HCT116 (cell line): Measurements from ENCODE around the gene FLNB. TPM values are rescaled to one million over a fixed set of nuclear protein-coding genes. Genes with fewer than 3 reads are reported as not detected.

Experiments
- ATAC-seq: fragments of 200-7000 bp; cut with Tn5 transposase; 2 replicates; pipeline ENCODE4 v1.9.1; 2020; ENCODE audit warnings: mild to moderate bottlenecking, moderate library complexity
- BruUV-seq: library from RNA; stranded (reverse); fragments of 400-500 nt; replicated peaks from 2 replicates; lab custom pipeline; 2021; lab: Mats Ljungman, UMichigan
- CTCF ChIA-PET: fragments of 300-600 bp; sonication (Branson Sonifier 250); formaldehyde crosslinking; loops from one replicate; lab custom pipeline; 2021; ENCODE audit warnings: antibody characterized with exemption; lab: Charles Lee
- POLR2A ChIA-PET: fragments of 300-600, 350-600 bp; sonication (Branson Sonifier 250); formaldehyde crosslinking; loops from one replicate; lab custom pipeline; 2021; ENCODE audit warnings: antibody characterized with exemption; lab: Charles Lee
- RAD21 ChIA-PET, 2 experiments: fragments of 300-600 bp; sonication (Branson Sonifier 250); formaldehyde crosslinking; loops; one replicate each; lab custom pipeline; 2023; ENCODE audit warnings: low total read pairs in 2 of 2; ENCODE audit not compliant: uncharacterized antibody in 2 of 2, unreplicated experiment in 2 of 2, low non-redundant PET in 1 of 2; lab: Charles Lee
- DNase-seq: peaks from one replicate; pipeline ENCODE4 v3.0.0-alpha.2; 2010; ENCODE audit warnings: low read depth, low spot score
- H2AFZ ChIP-seq: fragments of 200-600 bp; shearing (Covaris generic), sonication (generic); 2 replicates; pipeline ENCODE4 v1.6.1; 2017; ENCODE audit warnings: low read depth, mixed run types, mixed read lengths, antibody characterized with exemption, low read length; ENCODE audit not compliant: poor library complexity, severe bottlenecking
- H3K27ac ChIP-seq: 2 replicates; pipeline ENCODE4 v1.5.1; 2012; ENCODE audit warnings: low read depth, low read length
- H3K27me3 ChIP-seq: fragments of 200-600 bp; sonication (generic); 2 replicates; pipeline ENCODE4 v1.6.1; 2016; ENCODE audit warnings: mixed run types, low read length, mixed read lengths; ENCODE audit not compliant: insufficient read depth
- H3K36me3 ChIP-seq, 2 experiments: fragments of 200-500 bp in 1 of 2; fragments of 200-600 bp in 1 of 2; sonication (Bioruptor generic) in 1 of 2; sonication (generic) in 1 of 2; 2 replicates each; pipeline versions ENCODE4 v1.5.1 to v1.6.1; 2014 to 2016; ENCODE audit warnings: low read length in 2 of 2, inconsistent platforms in 1 of 2, mixed read lengths in 1 of 2, mixed run types in 1 of 2; ENCODE audit not compliant: insufficient read depth in 2 of 2, control insufficient read depth in 1 of 2
- H3K4me1 ChIP-seq, 2 experiments: fragments of 200-600 bp in 1 of 2; sonication (generic) in 1 of 2; 2 replicates each; pipeline versions ENCODE4 v1.5.1 to v1.6.1; 2012 to 2017; ENCODE audit warnings: low read length in 2 of 2, inconsistent platforms in 1 of 2, mild to moderate bottlenecking in 1 of 2, mixed read lengths in 1 of 2, mixed run types in 1 of 2, moderate library complexity in 1 of 2; ENCODE audit not compliant: insufficient read depth in 2 of 2, control insufficient read depth in 1 of 2
- H3K4me2 ChIP-seq: fragments of 200-600 bp; sonication (generic); 2 replicates; pipeline ENCODE4 v1.6.1; 2017; ENCODE audit warnings: mixed run types, low read length, mixed read lengths
- H3K4me3 ChIP-seq, 2 experiments: fragments of 200-600 bp in 1 of 2; sonication (generic) in 1 of 2; replicated peaks in 1 of 2; 2 replicates each; pipeline ENCODE4 v1.5.1; 2011 to 2016; ENCODE audit warnings: low read length in 2 of 2, control low read depth in 1 of 2, low read depth in 1 of 2, mild to moderate bottlenecking in 1 of 2, mixed read lengths in 1 of 2, mixed run types in 1 of 2
- H3K79me2 ChIP-seq: fragments of 200-600 bp; sonication (generic); 2 replicates; pipeline ENCODE4 v1.6.1; 2017; ENCODE audit warnings: mild to moderate bottlenecking, mixed run types, low read length, moderate library complexity, mixed read lengths; ENCODE audit not compliant: insufficient read depth
- H3K9ac ChIP-seq: fragments of 200-600 bp; sonication (generic); 2 replicates; pipeline ENCODE4 v1.6.1; 2016; ENCODE audit warnings: low read length, mixed read lengths
- H3K9me2 ChIP-seq: fragments of 200-600 bp; sonication (generic), shearing (Covaris generic); 2 replicates; pipeline ENCODE4 v1.6.1; 2017; ENCODE audit warnings: mixed run types, mild to moderate bottlenecking, moderate library complexity; ENCODE audit not compliant: insufficient read depth
- H3K9me3 ChIP-seq, 2 experiments: fragments of 200-500 bp in 1 of 2; fragments of 200-600 bp in 1 of 2; sonication (Bioruptor generic) in 1 of 2; sonication (generic) in 1 of 2; 2 replicates each; pipeline ENCODE4 v1.6.1; 2014 to 2017; ENCODE audit warnings: low read length in 2 of 2, mixed read lengths in 2 of 2, inconsistent platforms in 1 of 2, low read depth in 1 of 2, mild to moderate bottlenecking in 1 of 2, mixed run types in 1 of 2, moderate library complexity in 1 of 2; ENCODE audit not compliant: control insufficient read depth in 1 of 2, insufficient read depth in 1 of 2
- H4K20me1 ChIP-seq: fragments of 200-600 bp; sonication (generic), shearing (Covaris generic); 2 replicates; pipeline ENCODE4 v1.6.1; 2017; ENCODE audit warnings: mixed run types, mild to moderate bottlenecking, moderate library complexity; ENCODE audit not compliant: insufficient read depth
- EZH2 ChIP-seq: fragments of 200-600 bp; sonication (generic); IDR thresholded peaks from 2 replicates; pipeline ENCODE4 v1.6.1; 2017; ENCODE audit warnings: antibody characterized with exemption, mixed run types
- RAD21 ChIP-seq: IDR thresholded peaks from 2 replicates; pipeline ENCODE4 v1.6.1; 2012; ENCODE audit warnings: low read depth, mild to moderate bottlenecking
- SP1 ChIP-seq: IDR thresholded peaks from 2 replicates; pipeline ENCODE4 v1.6.1; 2012; ENCODE audit warnings: low read depth
- intact Hi-C: fragments of 100-400 bp; cut with micrococcal nuclease; formaldehyde crosslinking; loops from 2 replicates; pipeline ENCODE4 v1.10.0; 2022
- total RNA-seq: library from RNA; stranded (reverse); gene quantifications from one replicate; pipeline ENCODE4 v1.2.1, GENCODE V29; 2021; ENCODE audit not compliant: unreplicated experiment
- TF ChIP-seq, protein P1 (sequence below): IDR thresholded peaks from 2 replicates; pipeline ENCODE4 v1.6.1; 2011; ENCODE audit warnings: mild to moderate bottlenecking, low read length, moderate library complexity; ENCODE audit not compliant: insufficient replicate concordance; ENCODE audit errors: extremely low read depth
- TF ChIP-seq, protein P2 (sequence below), 3 experiments: fragments of 200-600 bp in 1 of 3; sonication (generic) in 1 of 3; IDR thresholded peaks in 2 of 3; conservative IDR thresholded peaks in 1 of 3; 2 replicates each; pipeline ENCODE4 v1.5.1; 2012 to 2017; ENCODE audit warnings: low read depth in 2 of 3, low read length in 2 of 3, antibody characterized with exemption in 1 of 3, borderline replicate concordance in 1 of 3, control low read depth in 1 of 3, mild to moderate bottlenecking in 1 of 3, mixed read lengths in 1 of 3, mixed run types in 1 of 3, moderate library complexity in 1 of 3; ENCODE audit not compliant: insufficient read depth in 1 of 3
- TF ChIP-seq, protein P3 (sequence below): IDR thresholded peaks from 2 replicates; pipeline ENCODE4 v1.6.1; 2012; ENCODE audit warnings: low read depth

Gene FLNB
- total RNA-seq, 1 experiment from 2014 or later = 116 TPM

DNA sequence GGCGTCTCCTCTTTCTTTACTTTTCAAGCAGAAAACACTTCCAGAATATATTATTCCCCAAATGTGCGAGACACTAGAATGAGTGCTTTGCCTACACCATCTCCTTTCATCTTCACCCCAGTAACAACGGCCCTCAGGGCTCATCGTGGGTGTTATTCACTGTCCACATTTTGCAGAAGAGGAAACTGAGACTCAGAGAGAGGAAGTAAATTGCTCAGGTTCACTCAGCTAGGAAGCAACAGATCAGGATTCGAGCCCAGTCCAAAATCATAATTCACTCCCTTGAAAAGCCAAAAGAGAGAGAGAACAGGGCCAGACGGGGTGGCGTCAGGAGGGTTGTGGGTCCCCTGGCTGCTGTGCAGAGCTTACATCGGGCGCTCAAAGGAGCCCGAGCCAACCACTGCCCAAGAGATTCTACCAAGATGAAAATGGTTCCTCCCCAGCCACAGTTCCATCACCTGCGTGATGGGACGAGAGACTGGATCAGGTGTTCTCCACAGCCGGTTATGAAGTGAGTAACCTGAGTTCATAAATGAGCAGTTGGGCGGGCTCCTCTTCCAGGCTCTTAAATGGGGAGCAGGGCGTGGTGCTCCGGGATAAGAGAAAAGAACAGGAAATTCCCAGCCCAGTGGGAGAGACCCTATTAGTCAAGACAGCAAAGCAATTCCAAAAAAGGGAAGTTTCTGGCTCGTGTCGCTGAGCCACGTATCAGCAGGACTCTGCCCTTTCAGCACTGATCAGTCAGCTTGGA is 48.6 kb upstream of the FLNB start:
- Histone ChIP-seq H3K27ac (no peak overlapping the region), H3K9ac (no peak overlapping the region), H3K4me1 (peaks cover 8 to 16% of the 10 kb centered on the region in 2 experiments; a peak in 3 of 4 replicates), H3K79me2 (no peaks in the 10 kb centered on the region), H3K36me3 (no peaks in the 10 kb centered on the region), H4K20me1 (no peaks in the 10 kb centered on the region), H3K9me3 (no peaks in the 10 kb centered on the region), H3K27me3 (no peaks in the 10 kb centered on the region), H2AFZ (no peak overlapping the region), H3K4me2 (no peak overlapping the region), H3K4me3 (no peak overlapping the region), H3K9me2 (no peaks in the 10 kb centered on the region)
- CTCF ChIA-PET = no interaction called here
- ATAC-seq (no peak), DNase-seq (no peak)
- RAD21 ChIA-PET = no interaction called here
- intact Hi-C loops = loop anchor here (10.0 kb wide), 1 partner anchor 345 kb away; the partner anchor contains the start of genes HTD2 and RPP14
- BruUV-seq = no TSS peak
- TF ChIP-seq, protein P1, sequence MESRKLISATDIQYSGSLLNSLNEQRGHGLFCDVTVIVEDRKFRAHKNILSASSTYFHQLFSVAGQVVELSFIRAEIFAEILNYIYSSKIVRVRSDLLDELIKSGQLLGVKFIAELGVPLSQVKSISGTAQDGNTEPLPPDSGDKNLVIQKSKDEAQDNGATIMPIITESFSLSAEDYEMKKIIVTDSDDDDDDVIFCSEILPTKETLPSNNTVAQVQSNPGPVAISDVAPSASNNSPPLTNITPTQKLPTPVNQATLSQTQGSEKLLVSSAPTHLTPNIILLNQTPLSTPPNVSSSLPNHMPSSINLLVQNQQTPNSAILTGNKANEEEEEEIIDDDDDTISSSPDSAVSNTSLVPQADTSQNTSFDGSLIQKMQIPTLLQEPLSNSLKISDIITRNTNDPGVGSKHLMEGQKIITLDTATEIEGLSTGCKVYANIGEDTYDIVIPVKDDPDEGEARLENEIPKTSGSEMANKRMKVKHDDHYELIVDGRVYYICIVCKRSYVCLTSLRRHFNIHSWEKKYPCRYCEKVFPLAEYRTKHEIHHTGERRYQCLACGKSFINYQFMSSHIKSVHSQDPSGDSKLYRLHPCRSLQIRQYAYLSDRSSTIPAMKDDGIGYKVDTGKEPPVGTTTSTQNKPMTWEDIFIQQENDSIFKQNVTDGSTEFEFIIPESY = no peak
- POLR2A ChIA-PET = no interaction called here

DNA sequence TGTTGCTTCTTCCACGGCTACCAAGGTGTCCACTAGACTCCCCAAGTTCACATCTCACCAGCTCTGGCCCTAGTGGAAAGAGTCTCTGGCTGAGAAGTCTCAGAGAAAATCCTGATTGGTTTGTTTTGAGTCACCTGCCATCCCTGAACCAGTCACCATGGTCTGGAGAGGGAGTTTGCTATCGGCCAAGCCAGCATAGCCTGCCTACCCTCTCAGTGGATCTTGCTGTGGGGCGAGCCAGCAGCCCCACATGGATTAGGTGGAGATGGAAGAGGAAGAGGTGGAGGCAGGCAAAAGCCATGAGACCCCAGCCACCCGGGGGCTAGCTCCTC is 48.1 kb upstream of the FLNB start:
- H3K27ac ChIP-seq = no peak overlapping the region
- TF ChIP-seq, protein P1 = no peak
- TF ChIP-seq, protein P2, sequence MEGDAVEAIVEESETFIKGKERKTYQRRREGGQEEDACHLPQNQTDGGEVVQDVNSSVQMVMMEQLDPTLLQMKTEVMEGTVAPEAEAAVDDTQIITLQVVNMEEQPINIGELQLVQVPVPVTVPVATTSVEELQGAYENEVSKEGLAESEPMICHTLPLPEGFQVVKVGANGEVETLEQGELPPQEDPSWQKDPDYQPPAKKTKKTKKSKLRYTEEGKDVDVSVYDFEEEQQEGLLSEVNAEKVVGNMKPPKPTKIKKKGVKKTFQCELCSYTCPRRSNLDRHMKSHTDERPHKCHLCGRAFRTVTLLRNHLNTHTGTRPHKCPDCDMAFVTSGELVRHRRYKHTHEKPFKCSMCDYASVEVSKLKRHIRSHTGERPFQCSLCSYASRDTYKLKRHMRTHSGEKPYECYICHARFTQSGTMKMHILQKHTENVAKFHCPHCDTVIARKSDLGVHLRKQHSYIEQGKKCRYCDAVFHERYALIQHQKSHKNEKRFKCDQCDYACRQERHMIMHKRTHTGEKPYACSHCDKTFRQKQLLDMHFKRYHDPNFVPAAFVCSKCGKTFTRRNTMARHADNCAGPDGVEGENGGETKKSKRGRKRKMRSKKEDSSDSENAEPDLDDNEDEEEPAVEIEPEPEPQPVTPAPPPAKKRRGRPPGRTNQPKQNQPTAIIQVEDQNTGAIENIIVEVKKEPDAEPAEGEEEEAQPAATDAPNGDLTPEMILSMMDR (IDR thresholded peaks at IDR 0.05 in 2 of 3, conservative IDR thresholded peaks at IDR 0.05 in 1 of 3; ENCODE audit: borderline replicate concordance in 1 of 3, insufficient read depth in 1 of 3, low read depth in 2 of 3, low read length in 2 of 3) = no peak
- TF ChIP-seq SP1 (no peak), EZH2 (no peak), RAD21 (no peak)
- TF ChIP-seq, protein P3, sequence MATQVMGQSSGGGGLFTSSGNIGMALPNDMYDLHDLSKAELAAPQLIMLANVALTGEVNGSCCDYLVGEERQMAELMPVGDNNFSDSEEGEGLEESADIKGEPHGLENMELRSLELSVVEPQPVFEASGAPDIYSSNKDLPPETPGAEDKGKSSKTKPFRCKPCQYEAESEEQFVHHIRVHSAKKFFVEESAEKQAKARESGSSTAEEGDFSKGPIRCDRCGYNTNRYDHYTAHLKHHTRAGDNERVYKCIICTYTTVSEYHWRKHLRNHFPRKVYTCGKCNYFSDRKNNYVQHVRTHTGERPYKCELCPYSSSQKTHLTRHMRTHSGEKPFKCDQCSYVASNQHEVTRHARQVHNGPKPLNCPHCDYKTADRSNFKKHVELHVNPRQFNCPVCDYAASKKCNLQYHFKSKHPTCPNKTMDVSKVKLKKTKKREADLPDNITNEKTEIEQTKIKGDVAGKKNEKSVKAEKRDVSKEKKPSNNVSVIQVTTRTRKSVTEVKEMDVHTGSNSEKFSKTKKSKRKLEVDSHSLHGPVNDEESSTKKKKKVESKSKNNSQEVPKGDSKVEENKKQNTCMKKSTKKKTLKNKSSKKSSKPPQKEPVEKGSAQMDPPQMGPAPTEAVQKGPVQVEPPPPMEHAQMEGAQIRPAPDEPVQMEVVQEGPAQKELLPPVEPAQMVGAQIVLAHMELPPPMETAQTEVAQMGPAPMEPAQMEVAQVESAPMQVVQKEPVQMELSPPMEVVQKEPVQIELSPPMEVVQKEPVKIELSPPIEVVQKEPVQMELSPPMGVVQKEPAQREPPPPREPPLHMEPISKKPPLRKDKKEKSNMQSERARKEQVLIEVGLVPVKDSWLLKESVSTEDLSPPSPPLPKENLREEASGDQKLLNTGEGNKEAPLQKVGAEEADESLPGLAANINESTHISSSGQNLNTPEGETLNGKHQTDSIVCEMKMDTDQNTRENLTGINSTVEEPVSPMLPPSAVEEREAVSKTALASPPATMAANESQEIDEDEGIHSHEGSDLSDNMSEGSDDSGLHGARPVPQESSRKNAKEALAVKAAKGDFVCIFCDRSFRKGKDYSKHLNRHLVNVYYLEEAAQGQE = no peak

More for the DNA sequence above, 48.1 kb upstream of the FLNB start:
- CTCF ChIA-PET = no interaction called here
- Histone ChIP-seq H3K4me2 (no peak overlapping the region), H3K4me3 (no peak overlapping the region), H4K20me1 (no peaks in the 10 kb centered on the region), H3K9me3 (no peaks in the 10 kb centered on the region), H3K36me3 (no peaks in the 10 kb centered on the region), H3K9ac (no peak overlapping the region), H3K4me1 (peaks cover 8 to 16% of the 10 kb centered on the region in 2 experiments; a peak in 3 of 4 replicates), H3K9me2 (no peaks in the 10 kb centered on the region), H3K27me3 (no peaks in the 10 kb centered on the region), H3K79me2 (no peaks in the 10 kb centered on the region), H2AFZ (no peak overlapping the region)
- POLR2A ChIA-PET = no interaction called here
- RAD21 ChIA-PET = no interaction called here
- DNase-seq (no peak), ATAC-seq (peak; percentile 30; the same call in 1 of the 2 replicates)
- intact Hi-C loops = loop anchor here (10.0 kb wide), 1 partner anchor 345 kb away; the partner anchor contains the start of genes HTD2 and RPP14
- no TSS peak for BruUV-seq
